NCI-H774 (cell line): Measurements from ENCODE around the gene TIGD3.

ENCODE experiments used
- DNase-seq: peaks from one replicate; lab custom pipeline; 2025; lab: John Stamatoyannopoulos, UW

TIGD3 gene

DNA sequence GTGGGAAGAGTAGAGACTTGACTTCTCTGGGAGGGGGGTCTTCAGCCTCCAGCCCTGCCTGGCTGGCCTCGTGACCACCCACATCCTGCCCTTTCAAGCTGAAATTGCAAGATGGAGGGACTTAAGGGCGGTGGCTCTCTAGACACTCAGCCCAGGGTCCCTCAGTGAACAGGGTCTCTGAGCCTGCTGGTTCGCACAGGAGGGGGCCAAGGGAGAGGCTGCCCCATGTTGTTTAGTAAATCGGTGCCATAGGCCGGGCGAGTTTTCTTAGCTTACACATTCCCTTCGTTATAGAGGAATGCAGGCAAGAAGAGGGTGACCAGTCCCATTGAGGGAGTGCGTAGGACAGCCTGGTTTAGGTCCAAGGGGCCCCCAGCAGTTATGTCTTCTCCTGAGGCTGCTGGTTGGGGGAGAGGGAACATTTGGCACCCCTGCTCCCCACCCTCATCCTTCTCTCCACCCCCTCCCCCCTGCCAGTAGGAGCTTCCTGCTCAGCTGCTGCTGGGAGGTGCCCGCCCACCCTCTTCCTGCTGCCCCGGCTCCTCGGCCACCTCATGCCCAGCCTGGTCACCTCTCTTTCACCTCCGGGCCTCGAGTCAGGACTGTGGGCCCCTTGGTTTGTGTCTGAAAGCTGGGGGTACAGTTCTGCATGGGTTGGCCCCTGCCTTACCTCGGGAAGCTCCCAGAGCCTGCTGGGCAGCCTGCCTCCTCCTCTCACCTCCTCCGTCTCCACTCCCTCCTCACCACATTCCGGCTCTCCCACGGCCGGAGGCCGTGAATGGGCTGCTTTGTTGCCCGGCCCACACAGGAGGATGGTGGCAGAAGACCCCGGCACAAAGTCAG, 35.8 kb downstream of the TIGD3 start:
- DNase-seq: no peak

DNA sequence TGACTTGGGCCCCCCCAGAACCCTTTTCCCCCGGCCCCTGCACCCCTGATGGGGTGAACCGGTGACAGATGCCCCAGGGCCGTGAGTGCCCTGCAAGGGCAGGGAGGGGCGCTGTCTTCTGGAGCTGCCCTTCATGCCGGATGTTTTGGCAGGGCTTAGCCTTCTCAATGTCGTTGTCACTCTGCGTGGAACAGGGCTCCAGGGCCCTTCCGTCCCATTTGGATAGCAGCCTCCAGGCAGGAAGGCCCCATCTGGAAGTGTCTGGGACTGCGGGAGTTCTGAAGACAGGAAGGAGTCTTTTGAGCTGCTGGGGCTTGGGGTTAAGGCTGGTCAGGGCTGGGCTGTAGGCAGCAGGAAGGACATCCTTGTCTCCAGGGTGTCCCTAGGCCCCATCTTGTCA, 36.4 kb downstream of the TIGD3 start:
- no peak for DNase-seq

DNA sequence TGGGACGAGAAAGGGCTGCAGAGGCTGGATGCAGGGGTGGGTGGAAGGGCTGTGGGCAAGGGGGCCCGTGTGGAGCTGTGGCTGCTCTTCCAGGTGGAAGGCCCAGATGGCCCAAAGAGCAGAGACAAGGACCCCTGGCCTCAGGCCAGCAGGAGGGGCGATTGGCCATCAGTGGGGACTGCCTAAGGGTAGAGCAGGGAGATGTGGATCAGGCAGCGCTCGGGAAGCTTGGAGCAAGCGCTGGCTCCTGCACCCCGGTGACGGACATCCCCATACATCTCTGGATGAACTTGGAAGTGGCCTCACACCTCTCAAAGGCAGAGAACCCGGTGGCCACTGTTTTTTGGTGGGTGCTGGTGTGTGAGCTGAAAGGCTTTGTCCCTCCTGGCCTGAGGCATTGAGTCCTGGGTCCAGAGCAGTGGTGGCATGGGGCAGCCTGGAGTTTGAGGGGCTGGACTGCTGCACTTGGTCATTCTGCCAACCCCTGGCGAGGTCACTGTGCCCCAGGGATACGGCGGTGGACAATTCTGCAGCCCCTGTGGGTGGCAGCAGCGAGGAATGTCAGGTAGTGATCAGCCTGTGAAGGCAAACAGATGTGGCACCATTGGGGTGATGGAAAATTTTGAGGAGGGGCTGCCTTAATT, 37.8 kb downstream of the TIGD3 start:
- DNase-seq: no peak

DNA sequence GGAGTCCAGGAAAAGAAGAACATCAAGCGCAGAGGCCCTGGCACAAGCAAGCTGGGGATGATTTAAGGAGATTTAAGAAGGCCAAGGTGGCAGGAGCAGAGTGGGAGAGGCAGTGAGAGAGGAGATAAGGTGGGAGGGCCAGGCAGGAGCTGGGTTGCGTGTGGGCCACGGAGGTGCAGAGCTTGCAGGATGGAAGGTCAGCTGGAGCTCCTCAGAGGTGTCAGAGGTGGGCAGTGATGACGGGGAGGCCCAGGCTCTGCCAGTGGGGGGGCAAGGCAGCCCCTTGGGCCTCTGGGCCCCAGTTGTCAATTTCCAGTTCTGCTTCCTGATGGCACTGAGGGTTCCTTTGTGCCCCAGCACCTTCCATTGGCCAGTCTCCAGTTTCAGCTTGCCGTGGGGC, 38.3 kb downstream of the TIGD3 start:
- DNase-seq: no peak

DNA sequence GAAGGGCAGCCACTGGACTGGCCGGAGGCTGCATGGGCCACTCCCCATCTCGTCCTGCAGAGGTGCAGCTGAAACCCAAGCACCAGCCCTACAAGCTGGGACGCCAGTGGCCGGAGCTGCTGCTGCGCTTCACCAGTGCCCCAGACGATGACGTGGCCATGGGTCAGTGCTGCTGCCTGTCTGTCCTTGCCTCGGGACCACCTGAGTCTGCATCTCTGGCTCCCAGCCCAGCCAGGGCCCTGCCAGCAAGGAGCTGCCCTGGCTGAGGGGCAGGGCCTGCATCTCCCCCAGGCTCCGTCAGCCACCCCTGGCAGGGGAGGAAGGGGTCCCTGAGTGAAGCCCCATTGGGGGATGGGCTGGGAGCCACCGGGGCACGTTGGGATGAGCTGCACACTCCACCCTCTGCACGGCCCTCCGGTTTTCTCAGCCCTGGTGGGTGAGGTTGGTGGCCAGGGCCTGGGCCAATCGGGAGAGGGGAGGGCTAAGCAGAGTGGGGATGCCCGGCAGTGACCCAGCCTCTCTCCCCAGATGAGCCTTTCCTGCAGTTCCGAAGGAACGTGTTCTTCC, 39.0 kb downstream of the TIGD3 start:
- no peak for DNase-seq

DNA sequence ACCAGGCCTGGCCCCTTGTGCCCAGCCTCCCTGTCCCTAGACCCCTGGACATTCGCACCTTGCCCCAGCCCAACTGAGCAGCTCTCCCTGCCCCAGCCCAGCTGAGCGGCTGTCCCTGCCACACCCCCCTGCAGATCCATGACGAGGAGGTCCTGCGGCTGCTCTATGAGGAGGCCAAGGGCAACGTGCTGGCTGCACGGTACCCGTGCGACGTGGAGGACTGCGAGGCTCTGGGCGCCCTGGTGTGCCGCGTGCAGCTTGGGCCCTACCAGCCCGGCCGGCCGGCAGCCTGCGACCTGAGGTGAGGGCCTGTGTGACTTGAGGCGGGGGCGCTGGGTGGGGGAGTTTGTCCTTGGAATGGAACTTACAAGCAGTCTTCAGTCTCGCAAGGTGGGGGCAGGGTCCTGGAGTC, 39.6 kb downstream of the TIGD3 start:
- DNase-seq: no peak

DNA sequence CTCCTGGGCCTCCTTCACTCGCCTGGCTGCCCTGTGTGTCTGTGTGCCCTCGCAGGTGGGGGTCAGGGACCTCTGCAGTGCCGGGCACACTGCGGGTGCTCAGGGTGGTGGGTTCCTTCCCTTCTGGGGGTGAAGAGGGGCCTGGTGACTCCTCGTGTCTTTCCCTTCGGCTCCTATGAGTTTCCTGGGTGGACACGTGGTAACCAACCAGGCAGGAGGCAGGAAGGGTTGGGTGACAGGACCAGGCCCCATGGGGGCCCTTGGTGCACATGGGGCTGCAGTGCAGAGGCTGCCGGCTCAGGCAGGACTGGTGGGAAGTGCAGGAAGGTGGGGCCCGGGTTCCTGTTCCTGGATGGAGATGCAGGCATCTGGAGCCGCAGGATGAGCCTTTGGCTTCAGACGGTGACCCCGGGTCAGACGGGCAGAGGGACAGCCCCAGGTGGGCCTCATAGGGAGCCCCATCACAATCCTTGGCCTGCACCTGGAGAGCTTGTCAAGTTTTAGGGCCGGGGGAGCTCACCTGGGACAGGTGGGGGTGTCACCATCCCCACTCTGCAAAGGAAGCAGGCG, 41.5 kb downstream of the TIGD3 start:
- no peak for DNase-seq

DNA sequence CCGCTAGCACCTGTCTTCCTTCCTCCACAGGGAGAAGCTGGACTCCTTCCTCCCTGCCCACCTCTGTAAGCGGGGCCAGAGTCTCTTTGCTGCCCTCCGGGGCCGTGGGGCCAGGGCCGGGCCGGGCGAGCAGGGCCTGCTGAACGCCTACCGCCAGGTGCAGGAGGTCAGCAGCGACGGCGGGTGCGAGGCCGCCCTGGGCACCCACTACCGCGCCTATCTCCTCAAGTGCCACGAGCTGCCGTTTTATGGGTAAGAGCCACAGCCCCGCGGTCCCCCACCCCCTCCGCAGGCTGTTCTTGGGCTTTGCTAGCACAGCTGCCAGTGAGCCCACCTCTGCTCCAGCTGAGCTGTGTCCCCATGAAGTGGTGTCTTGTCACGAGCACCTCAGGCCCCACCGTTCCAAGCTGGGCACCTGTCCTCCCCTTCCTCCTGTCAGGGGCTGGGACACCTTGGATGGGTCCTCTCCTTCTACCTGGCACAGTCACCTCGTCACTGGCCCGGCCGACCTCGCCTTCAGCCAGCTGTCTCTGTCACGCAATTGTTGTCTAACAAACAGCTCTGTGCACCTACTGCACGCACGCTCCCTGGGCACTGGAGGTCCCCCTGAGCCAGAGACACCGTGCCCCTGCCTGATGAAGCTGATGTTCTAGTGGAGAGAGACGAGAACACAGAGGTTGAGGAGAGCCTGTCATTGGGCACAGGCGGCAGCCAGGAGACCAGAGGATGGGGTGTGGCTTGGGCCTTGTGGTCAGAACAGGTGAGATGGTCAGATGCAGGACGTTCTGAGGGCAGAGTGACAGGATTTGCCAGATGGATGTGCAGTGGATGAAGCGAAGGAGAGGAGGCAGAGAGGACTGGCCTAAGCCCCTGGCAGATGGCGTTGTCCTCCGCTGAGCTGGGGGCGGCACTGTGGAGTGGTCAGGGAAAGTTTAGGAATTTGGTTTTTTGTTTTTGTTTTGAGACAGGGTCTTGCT, 42.5 kb downstream of the TIGD3 start:
- no peak for DNase-seq

DNA sequence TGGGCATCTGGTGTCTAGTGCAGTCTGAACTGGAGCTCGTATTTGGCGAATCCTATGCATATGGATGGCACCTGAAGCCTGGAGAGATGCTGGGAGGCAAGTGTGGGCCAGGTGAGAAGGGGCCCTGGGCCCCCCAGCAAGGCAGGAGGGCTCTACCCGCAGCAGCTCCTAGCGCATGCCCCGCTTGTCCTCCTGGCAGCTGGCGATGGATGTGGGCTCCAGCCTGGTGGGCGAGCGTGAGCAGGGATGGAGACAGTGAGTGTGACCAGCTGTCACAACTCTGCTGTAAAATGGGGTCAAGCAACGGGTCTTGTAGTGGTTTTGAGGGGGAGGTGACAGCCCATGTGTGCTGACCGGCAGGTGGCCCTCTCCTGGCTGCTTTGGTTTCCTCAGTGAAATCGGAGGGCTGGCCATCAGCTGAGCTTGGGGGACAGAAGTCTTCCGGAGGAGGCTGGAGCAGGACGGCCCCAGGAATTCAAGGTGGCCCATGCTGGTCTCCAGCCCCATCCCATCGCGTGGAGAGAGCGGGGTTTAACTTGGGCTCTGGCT, 43.9 kb downstream of the TIGD3 start:
- DNase-seq: no peak

DNA sequence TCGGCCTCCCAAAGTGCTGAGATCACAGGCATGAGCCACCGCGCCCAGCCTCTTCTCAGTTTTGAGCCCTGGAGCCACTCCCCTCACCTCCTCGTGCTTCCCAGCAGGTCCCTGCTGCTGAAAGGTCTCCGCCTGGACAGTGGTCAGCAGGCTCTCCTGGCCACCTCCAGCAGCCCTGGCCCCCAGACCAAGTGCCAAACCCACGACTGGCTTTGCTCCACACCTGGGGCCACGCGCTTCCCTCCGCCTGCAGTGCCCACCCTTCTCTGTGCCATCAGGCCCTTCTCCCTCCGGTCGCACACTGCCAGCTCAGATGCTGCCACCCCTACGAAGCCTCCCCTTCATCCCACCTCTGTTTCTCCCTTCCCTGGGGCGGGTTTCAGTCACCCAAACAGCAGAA, 44.7 kb downstream of the TIGD3 start:
- no peak for DNase-seq

DNA sequence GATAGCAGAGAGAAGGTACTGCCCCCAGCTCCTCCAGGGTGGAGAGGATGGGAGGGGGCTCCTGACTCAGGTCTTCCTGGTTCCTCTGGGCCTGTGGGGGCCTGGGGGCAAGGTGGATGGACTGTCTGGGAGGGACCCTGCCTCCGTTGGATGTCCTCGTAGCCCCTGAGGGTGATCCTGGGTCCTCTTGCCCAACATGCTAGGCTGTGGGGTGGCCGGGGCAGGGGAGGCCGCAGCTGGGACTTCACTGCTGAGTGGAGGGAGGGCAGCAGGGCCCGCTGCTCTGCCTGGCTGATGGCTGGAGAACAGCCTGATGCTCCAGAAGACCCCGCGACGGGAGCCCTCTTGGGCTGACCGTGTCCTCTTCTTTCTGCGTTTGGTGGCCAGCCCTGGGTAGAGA, 45.3 kb downstream of the TIGD3 start:
- no peak for DNase-seq

DNA sequence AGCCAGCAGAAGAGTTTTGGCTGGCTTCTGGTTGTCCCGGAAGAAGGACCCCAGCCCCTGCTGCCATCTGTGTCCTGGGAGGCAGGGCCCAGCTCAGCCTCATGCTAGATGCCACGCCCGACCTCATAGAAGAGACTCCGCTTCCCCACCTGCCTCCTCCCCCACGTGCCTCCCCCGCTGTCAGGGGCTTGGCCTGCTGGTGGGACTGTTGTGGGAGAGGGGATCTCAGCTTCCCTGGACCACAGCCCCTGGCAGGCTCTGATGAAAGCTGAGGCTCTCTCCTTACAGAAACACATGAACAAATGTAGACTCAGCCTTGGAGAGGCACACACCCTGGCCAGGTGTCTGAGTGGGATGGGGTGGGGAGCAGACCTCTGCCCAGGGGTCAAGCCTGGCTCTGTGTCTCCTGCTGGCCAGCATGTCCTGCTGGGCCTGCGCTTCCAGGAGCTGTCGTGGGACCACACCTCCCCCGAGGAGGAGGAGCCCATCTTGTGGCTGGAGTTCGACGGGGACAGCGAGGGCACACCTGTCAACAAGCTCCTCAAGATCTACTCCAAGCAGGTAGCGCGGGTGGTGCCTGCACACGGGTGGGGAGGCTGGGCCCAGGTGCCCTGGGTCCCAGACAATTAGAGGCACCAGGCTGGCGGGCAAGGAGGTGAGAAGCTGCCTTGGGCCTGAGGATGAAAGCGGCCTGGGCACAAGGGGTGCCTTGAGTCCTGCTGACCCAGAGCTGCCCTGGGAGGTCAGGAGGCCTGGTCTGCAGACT, 45.9 kb downstream of the TIGD3 start:
- no peak for DNase-seq

DNA sequence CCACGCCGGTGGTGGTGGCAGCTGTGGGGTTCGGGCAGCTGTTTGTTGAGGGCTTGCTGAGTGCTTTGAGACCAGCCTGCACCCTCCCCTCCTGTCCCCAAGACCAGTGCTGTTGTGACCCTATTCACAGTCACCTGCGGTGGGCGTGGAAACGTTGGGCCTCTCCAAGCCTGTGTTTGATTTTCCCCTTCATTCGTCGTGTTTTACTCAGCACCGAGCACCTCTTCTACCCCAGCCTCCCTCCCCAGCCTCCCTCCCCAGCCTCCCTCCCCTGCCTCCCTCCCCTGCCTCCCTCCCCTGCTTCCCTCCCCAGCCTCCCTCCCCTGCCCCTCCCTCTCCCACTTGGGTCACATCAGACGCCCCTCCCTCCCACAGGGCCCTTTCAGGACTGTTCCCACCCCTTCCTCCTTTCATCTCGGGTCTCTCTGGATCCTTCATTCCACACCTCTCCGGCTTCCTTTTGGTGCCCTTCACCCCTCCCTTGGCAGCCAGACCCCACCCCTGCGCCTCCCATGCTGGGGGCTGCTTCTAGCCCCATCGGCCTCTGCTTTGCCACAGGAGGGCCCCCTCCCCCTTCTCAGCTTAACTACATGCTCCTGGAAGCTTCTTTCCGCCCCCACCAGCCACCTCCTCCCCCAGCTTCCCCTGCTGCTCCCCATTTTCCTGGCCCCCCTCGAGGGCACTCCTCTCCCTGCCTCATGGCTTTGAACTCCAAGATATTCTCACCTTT, 46.7 kb downstream of the TIGD3 start:
- DNase-seq: no peak

DNA sequence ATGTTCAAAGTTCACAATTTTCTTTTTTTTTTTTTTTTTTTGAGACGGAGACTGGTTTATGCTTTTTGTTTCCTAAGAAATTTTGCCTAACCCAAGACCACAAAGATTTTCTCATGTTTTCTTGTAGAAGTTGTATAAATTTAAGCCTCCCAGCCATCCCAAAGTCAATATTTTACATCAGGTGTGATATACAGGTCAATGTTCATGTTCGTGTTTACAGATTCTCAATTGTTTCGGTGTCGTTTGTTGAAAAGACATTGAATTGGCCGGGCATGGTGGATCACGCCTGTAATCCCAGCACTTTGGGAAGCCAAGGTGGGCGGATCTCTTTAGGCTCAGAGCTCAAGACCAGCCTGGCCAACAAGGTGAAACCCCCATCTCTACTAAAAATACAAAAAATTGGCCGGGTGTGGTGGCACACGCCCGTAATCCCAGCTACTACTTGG, 47.3 kb downstream of the TIGD3 start:
- no peak for DNase-seq

DNA sequence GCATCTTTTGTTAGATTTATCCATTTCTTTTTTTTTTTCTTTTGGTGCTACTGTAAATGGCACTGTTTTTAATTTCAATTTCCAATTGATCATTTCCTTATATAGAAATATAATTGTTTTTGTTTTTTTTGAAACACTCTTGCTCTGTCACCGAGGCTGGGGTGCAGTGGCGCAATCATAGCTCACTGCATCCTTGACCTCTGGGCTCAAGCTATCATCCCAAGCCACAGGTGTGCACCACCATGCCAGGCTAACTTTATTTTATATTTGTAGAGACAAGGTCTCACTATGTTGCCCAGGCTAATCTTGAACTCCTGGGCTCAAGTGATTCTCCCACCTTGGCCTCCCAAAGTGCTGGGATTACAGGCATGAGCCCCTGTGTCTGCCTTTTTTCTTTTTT, 48.2 kb downstream of the TIGD3 start:
- DNase-seq: no peak

DNA sequence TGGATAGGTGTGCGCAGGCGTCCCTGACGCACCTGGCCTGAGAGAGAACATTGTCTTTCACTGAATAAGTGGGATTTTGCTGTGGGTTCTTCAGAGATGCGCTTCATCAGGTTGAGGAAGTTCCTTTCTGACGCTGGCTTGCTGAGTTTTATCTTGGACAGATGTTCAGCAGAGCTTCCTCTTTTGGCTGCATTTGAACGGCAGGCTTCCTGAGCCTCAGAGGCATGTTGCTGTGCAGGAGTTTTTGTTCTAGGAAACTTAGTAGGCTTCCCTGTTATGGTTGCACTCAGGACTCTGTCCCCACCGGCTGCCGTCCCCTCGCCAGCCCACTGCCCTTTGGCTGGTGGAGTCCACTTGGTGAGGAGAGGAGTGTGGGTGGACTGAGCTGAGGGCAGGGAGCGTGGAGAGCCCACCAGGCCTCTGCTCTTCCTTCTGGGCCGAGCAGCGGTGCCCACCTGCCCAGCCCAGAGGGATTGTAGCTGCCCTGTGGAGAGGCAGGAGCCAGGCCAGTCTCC, 49.1 kb downstream of the TIGD3 start:
- DNase-seq: no peak

DNA sequence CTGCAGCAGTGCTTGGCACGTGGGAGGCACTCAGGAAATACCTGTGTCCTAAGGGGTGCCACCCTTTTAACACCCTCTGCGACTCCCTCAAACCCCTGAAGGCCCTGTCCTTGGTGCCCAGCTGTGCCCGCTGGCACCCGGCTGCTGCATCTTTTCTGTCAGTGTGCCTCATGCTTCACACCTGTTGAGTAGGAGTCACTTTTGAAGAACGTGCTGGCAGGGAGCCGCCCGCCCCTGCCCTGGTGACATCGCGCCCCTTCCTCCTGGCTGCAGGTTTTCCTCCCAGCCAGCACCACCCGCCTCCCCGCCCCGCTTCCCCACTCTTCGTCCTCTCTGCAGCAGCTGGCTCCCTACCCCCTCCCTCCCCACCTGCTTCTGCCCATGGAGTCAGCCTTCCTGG, 49.7 kb downstream of the TIGD3 start:
- no peak for DNase-seq

DNA sequence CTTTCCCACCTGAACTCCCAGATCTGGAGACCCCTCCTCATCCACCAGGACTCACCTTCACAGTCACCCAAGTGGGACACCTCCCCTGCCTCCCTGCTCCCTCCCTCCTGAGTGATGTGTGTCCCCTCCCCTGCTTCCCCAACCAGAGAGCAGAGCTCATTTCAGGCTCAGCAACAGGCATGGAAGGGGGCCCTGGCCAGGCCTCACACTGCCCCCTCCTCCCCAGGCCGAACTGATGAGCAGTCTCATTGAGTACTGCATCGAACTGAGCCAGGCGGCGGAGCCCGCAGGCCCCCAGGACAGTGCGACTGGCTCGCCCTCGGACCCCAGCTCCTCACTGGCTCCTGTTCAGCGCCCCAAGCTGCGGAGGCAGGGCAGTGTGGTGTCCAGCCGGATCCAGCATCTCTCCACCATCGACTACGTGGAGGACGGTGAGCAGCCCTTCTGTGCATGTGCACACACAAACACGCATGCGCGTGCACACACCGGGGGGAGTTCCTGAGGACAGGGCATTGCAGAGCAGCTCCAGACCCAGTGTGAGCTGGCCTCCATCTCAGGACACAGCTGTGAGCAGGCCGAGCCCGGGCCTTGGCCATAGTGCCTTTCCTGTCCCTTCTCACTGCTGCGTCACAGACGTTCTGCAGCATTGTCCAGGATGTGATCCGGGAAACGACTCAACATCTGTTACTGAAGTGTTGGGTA, 50.2 kb downstream of the TIGD3 start:
- DNase-seq: no peak
